HS-27A (cell line): Measurements from ENCODE around the gene PRAMEF14.
A peak's percentile ranks its signal among the peaks of the same experiment; 100 is the strongest.
"Not testable (repeated sequence)": the region's sequence is repeated elsewhere in the genome, so short reads cannot be mapped to it uniquely, and the experiment has no call there.

Experiments
- DNase-seq: peaks from one replicate; pipeline ENCODE4 v3.0.0-alpha.2; 2012; ENCODE audit warnings: low read depth, missing footprints

PRAMEF14 gene, protein sequence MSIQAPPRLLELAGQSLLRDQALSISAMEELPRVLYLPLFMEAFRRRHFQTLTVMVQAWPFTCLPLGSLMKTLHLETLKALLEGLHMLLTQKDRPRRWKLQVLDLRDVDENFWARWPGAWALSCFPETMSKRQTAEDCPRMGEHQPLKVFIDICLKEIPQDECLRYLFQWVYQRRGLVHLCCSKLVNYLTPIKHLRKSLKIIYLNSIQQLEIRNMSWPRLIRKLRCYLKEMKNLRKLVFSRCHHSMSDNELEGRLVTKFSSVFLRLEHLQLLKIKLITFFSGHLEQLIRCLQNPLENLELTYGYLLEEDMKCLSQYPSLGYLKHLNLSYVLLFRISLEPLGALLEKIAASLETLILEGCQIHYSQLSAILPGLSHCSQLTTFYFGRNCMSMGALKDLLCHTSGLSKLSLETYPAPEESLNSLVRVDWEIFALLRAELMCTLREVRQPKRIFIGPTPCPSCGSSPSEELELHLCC

GRCh38 chr1:13347034-13347433 is at the start of gene PRAMEF14:
Gene PRAMEF14 (minus strand): TSS chr1:13347134. CDS start chr1:13345314, 1,820 bp downstream.
- DNase-seq, result not testable (repeated sequence)

- DNase-seq, result not testable (repeated sequence)
Observed at GRCh38 chr1:13395311-13395710, 48.4 kb upstream of the PRAMEF14 start.

DNA sequence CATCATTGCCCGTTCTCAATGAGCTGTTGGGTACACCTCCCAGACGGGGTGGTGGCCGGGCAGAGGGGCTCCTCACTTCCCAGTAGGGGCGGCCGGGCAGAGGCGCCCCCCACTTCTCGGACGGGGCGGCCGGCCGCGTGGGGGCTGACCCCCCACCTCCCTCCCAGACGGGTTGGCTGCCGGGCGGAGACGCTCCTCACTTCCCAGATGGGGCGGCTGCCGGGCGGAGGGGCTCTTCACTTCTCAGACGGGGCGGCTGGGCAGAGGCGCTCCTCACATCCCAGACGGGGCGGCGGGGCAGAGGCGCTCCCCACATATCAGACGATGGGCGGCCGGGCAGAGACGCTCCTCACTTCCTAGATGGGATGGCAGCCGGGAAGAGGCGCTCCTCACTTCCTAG is 47.8 kb upstream of the PRAMEF14 start:
- DNase-seq, result not testable (repeated sequence)

- not testable (repeated sequence) for DNase-seq
Observed at GRCh38 chr1:13393004-13393403, 46.1 kb upstream of the PRAMEF14 start.

GRCh38 chr1:13389332-13389731 is 42.4 kb upstream of the PRAMEF14 start, which contains the start of gene PRAMEF17:
Gene PRAMEF17 (plus strand): TSS chr1:13389632. CDS start chr1:13389658, 26 bp downstream.
- not testable (repeated sequence) for DNase-seq

DNA sequence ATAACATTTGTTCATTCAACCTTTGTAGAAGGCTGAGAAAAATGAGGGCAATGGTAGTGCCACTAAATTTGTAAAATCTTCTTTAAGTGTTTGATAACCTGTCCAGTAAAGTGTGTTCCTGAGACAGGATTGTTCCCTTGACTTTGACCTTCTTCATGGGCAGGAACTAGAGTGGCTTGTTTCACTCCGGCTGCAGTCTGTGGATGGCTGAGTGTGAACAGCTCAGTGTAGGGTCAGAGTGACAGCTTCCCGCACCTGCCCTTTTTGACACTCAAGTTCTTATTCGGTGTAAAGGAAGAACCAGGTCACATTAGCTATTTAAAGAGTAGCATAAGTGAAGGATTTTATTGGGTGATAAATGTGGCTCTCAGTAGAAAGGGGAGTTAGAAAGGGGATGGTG is 33.4 kb upstream of the PRAMEF14 start:
- DNase-seq, result not testable (repeated sequence)

DNA sequence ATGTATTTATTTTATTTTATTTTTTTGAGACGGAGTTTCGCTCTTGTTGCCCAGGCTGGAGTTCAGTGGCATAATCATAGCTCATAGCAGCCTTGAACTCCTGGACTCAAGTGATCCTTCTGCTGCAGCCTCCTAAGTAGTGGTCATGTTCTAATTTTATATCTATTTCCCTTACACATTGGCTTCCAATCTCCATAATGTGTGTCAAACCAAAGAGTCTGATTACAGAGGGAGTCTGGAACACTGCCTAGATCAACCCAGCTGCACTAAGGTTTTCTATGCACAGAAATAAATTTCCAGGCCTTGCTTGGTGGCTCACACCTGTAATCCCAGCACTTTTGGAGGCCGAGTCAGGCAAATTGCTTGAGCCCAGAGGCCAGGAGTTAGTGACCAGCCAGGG is 32.0 kb upstream of the PRAMEF14 start:
- DNase-seq, result not testable (repeated sequence)

GRCh38 chr1:13368544-13368943 is 21.6 kb upstream of the PRAMEF14 start:
- not testable (repeated sequence) for DNase-seq

GRCh38 chr1:13366536-13366935 is 19.6 kb upstream of the PRAMEF14 start:
- not testable (repeated sequence) for DNase-seq

DNA sequence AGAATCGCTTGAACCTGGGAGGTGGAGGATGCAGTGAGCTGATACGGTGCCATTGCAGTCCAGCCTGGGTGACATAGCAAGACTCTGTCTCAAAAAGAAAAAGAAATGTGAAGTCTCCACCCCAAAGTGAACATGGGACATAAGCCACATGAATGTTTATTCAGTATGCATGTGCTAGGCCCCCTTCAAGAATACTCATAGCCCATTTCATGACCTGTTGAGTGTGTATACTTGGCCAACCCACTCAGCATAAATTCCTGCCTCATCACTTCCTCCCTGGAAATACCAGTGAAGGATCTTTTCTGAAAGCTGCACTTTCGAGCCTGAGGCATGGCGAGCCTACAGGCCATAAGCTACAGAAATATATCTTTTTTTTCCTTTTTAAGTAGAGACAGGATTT is 18.0 kb upstream of the PRAMEF14 start:
- not testable (repeated sequence) for DNase-seq

GRCh38 chr1:13362364-13362763 is 15.4 kb upstream of the PRAMEF14 start:
- not testable (repeated sequence) for DNase-seq

- peak; percentile 2 for DNase-seq
Observed at GRCh38 chr1:13356774-13357173, 9.8 kb upstream of the PRAMEF14 start.

GRCh38 chr1:13354475-13354874 is 7.5 kb upstream of the PRAMEF14 start:
- DNase-seq, result not testable (repeated sequence)

DNA sequence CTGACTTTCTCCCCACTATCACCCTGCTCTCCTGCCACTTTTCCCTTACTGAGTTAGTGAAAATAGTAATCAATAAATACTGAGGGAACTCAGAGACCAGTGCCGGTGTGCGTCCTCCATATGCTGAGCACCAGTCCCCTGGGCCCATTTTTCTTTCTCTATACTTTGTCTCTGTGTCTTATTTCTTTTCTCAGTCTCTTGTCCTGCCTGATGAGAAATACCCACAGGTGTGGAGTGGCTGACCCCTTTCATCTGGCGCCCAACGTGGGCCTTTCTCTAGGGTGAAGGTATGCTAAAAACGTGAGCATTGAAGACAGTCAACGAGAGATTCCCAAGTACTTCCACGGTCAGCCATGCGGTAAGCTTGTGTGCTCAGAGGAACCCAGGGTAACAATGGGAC is 6.5 kb upstream of the PRAMEF14 start:
- DNase-seq, result not testable (repeated sequence)

DNA sequence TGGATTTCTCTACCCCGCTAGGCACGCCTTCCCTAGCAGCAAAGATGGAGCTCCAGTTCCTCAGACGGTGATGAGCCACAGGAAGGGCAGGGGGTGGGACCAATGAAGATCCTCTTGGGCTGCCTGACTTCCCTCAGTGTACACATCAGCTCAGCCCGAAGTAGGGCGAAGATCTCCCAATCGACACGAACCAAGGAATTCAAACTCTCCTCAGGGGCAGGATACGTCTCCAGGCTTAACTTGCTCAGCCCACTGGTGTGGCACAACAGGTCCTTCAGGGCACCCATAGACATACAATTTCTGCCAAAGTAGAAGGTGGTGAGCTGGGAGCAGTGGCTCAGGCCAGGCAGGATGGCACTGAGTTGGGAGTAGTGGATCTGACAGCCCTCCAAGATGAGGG is 4.4 kb downstream of the PRAMEF14 start:
- DNase-seq, result not testable (repeated sequence)

- DNase-seq, result not testable (repeated sequence)
Observed at GRCh38 chr1:13315281-13315680, 31.7 kb downstream of the PRAMEF14 start, which contains the start of gene PRAMEF15. Gene PRAMEF15 (plus strand): TSS chr1:13315581. CDS start chr1:13318408, 2,827 bp downstream.

DNA sequence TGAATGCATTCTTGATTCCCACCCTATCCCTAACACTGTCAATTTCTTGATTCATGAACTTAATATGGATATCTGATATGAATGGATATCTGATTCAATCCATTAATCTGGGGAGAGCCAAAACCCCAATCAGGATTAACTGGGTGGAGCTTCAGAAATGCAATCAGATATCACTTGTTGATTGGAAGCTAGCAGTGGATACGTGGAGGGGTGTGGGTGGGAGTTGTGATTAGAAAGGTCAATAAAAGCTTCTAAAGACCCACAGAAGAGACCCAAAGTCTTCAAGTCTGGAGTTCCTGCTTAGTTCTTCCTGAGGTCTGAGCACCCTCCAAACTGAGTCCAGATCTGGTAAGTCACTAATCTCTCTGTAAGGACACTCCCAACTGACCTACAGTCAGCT is 43.7 kb downstream of the PRAMEF14 start, which contains the start of gene PRAMEF33:
TSS of gene PRAMEF33 (plus strand) at position 301 of the 400 bp plus-strand sequence. CDS start 2,416 bp downstream, outside the sequence.
- not testable (repeated sequence) for DNase-seq

DNA sequence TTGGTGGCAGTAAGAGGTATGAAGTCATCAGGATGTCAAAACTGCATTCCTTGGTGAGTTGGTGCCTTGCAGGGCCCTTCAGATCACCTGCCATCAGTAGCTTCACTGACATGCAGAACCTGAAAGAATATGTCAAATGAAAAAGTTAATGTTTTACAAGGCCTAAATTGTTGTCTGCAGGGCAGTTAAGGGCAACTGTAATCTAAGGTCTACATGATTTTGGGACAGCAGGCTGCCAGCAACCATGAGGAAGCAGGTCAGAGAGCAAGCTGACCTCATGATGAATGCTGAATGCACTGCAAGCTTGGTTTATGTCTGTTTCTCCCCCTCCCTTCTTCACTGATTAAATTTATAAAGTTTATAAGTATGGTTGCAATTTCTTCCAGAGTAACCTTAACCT is 44.7 kb downstream of the PRAMEF14 start:
- not testable (repeated sequence) for DNase-seq

GRCh38 chr1:13298699-13299098 is 48.2 kb downstream of the PRAMEF14 start:
- DNase-seq, result not testable (repeated sequence)

DNA sequence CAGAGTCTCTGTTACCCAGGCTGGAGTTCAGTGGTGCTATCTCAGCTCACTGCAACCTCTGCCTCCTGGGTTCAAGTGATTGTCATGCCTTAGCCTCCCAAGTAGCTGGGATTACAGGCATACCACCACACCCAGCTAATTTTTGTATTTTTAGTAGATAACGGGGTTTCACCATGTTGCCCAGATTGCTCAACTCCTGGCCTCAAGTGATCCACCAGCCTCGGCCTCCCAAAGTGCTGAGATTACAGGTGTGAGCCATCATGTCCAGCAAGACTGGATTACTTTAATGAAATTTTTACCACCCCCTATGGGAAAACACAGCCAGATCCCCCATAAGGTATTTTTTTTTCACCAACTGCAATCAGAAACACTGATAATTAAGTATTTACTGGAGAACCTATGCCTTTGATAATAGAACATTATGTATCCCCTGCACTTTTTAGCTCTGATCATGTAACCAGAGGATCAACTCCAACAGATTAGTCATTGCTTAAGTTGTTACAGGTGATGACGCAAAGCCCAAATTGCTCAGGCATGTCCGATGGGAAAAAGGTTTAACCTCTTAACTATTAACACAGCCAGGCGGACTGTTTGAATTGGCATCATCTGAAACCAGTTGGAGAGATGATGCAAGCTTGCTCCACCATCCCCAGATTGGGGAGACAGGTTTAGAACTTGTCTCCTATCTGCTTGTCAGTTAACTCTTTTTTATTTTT is 49.6 kb downstream of the PRAMEF14 start:
- DNase-seq, result not testable (repeated sequence)
